HUES64 (cell line): ENCODE measurements around the gene ZNF670.

Source experiments
- H3K27ac ChIP-seq: 2 replicates; pipeline ENCODE4 v1.7.0; 2013; ENCODE audit warnings: low read depth, low read length, inconsistent platforms
- H3K27me3 ChIP-seq: 2 replicates; pipeline ENCODE4 v1.6.1; 2013; ENCODE audit warnings: mild to moderate bottlenecking, low read length; ENCODE audit not compliant: insufficient read depth
- H3K36me3 ChIP-seq: 2 replicates; pipeline ENCODE4 v1.6.1; 2013; ENCODE audit warnings: mild to moderate bottlenecking, low read length; ENCODE audit not compliant: insufficient read depth
- H3K4me1 ChIP-seq: 2 replicates; pipeline ENCODE4 v1.6.1; 2013; ENCODE audit warnings: mild to moderate bottlenecking, low read length, moderate library complexity; ENCODE audit not compliant: insufficient read depth
- H3K4me3 ChIP-seq: 2 replicates; pipeline ENCODE4 v1.5.1; 2013; ENCODE audit warnings: mild to moderate bottlenecking, low read length, moderate library complexity
- H3K9ac ChIP-seq: 2 replicates; pipeline ENCODE4 v1.6.1; 2013; ENCODE audit warnings: mild to moderate bottlenecking, low read depth, low read length
- H3K9me3 ChIP-seq: 2 replicates; pipeline ENCODE4 v1.6.1; 2013; ENCODE audit warnings: low read depth, low read length; ENCODE audit not compliant: insufficient read depth
- WGBS: fragments of 150-250, 120-280 bp; methylation state at CpG from one replicate; pipeline ENCODE4 v1.1.7; 2013; ENCODE audit warnings: missing lambda C conversion rate; 5-methylcytosine and 5-hydroxymethylcytosine counted together

ZNF670 gene

GRCh38 chr1:247114351-247115140 is 35.9 kb upstream of the ZNF670 start:
- Histone ChIP-seq H3K36me3 (no peaks in the 10 kb centered on the region), H3K4me3 (no peak overlapping the region), H3K4me1 (0 out of 2 replicates have a peak, but pooled peaks cover 3% of the 10 kb centered on the region), H3K27ac (no peak overlapping the region), H3K9ac (no peak overlapping the region), H3K27me3 (peaks cover 41% of the 10 kb centered on the region), H3K9me3 (no peaks in the 10 kb centered on the region)
- 86% methylated on average over 11 of the region's 13 CpGs for WGBS

- peaks cover 47% of the 10 kb centered on the region for H3K27me3 ChIP-seq
- no peak overlapping the region for H3K27ac ChIP-seq
- H3K4me1 ChIP-seq: 0 out of 2 replicates have a peak, but pooled peaks cover 3% of the 10 kb centered on the region
- no peak overlapping the region for H3K9ac ChIP-seq
- no peak overlapping the region for H3K4me3 ChIP-seq
- 91% methylated on average over 5 of the region's 5 CpGs for WGBS
- H3K36me3 ChIP-seq: no peaks in the 10 kb centered on the region
- H3K9me3 ChIP-seq: no peaks in the 10 kb centered on the region
Observed at GRCh38 chr1:247113733-247114271, 35.2 kb upstream of the ZNF670 start.

- no peak overlapping the region for H3K9ac ChIP-seq
- H3K4me1 ChIP-seq: 0 out of 2 replicates have a peak, but pooled peaks cover 3% of the 10 kb centered on the region
- H3K4me3 ChIP-seq: no peak overlapping the region
- WGBS: 77% methylated on average over 5 of the region's 5 CpGs
- H3K27ac ChIP-seq: no peak overlapping the region
- H3K36me3 ChIP-seq: no peaks in the 10 kb centered on the region
- H3K9me3 ChIP-seq: no peaks in the 10 kb centered on the region
- H3K27me3 ChIP-seq: peaks cover 47% of the 10 kb centered on the region
Observed at GRCh38 chr1:247113094-247113497, 34.5 kb upstream of the ZNF670 start.

GRCh38 chr1:247112479-247112781 is 33.8 kb upstream of the ZNF670 start:
- H3K9ac ChIP-seq: no peak overlapping the region
- H3K27ac ChIP-seq: no peak overlapping the region
- no peaks in the 10 kb centered on the region for H3K9me3 ChIP-seq
- H3K27me3 ChIP-seq: peaks cover 47% of the 10 kb centered on the region
- H3K4me3 ChIP-seq: peak overlapping the region; percentile 74
- H3K36me3 ChIP-seq: no peaks in the 10 kb centered on the region
- 0 out of 2 replicates have a peak, but pooled peaks cover 3% of the 10 kb centered on the region for H3K4me1 ChIP-seq
- 62% methylated on average over 9 of the region's 9 CpGs for WGBS

GRCh38 chr1:247111700-247112478 is 33.3 kb upstream of the ZNF670 start:
- H3K9ac ChIP-seq: peak overlapping the region; percentile 69
- H3K36me3 ChIP-seq: no peaks in the 10 kb centered on the region
- H3K4me3 ChIP-seq: peak overlapping the region; percentile 74
- H3K9me3 ChIP-seq: no peaks in the 10 kb centered on the region
- peaks cover 47% of the 10 kb centered on the region for H3K27me3 ChIP-seq
- 0 out of 2 replicates have a peak, but pooled peaks cover 3% of the 10 kb centered on the region for H3K4me1 ChIP-seq
- no peak overlapping the region for H3K27ac ChIP-seq
- WGBS: 1% methylated on average over 78 of the region's 78 CpGs

- 1% methylated on average over 62 of the region's 62 CpGs for WGBS
- Histone ChIP-seq H3K9me3 (no peaks in the 10 kb centered on the region), H3K27me3 (peaks cover 47% of the 10 kb centered on the region), H3K27ac (no peak overlapping the region), H3K4me1 (peaks cover 4% of the 10 kb centered on the region; the same call in 1 of the 2 replicates), H3K4me3 (peak overlapping the region; percentile 74), H3K9ac (peak overlapping the region; percentile 69), H3K36me3 (no peaks in the 10 kb centered on the region)
Observed at GRCh38 chr1:247111259-247111699, 32.7 kb upstream of the ZNF670 start.

GRCh38 chr1:247110627-247111258 is 32.1 kb upstream of the ZNF670 start:
- Histone ChIP-seq H3K4me3 (peak overlapping the region; percentile 74), H3K4me1 (peaks cover 9% of the 10 kb centered on the region; the same call in 1 of the 2 replicates), H3K9ac (peak overlapping the region; percentile 69), H3K27me3 (peaks cover 47% of the 10 kb centered on the region), H3K9me3 (no peaks in the 10 kb centered on the region), H3K36me3 (no peaks in the 10 kb centered on the region), H3K27ac (no peak overlapping the region)
- WGBS: 28% methylated on average over 30 of the region's 30 CpGs

GRCh38 chr1:247107694-247108093 is 29.1 kb upstream of the ZNF670 start:
- Histone ChIP-seq H3K9ac (no peak overlapping the region), H3K4me3 (no peak overlapping the region), H3K27ac (no peak overlapping the region), H3K9me3 (no peaks in the 10 kb centered on the region), H3K36me3 (peaks cover 3% of the 10 kb centered on the region; the same call in 1 of the 2 replicates), H3K4me1 (peaks cover 27% of the 10 kb centered on the region), H3K27me3 (peaks cover 37% of the 10 kb centered on the region)
- WGBS: 91% methylated on average over 7 of the region's 7 CpGs

GRCh38 chr1:247105966-247106365 is 27.4 kb upstream of the ZNF670 start:
- H3K36me3 ChIP-seq: peaks cover 19% of the 10 kb centered on the region
- H3K9ac ChIP-seq: no peak overlapping the region
- 95% methylated on average over 15 of the region's 15 CpGs for WGBS
- no peak overlapping the region for H3K27ac ChIP-seq
- H3K4me1 ChIP-seq: peaks cover 27% of the 10 kb centered on the region
- H3K27me3 ChIP-seq: peaks cover 20% of the 10 kb centered on the region
- no peak overlapping the region for H3K4me3 ChIP-seq
- H3K9me3 ChIP-seq: peaks cover 5% of the 10 kb centered on the region; the same call in 1 of the 2 replicates

- WGBS: 88% methylated on average over 13 of the region's 13 CpGs
- peak overlapping the region; percentile 40 for H3K9ac ChIP-seq
- peaks cover 11% of the 10 kb centered on the region; the same call in 1 of the 2 replicates for H3K9me3 ChIP-seq
- H3K4me3 ChIP-seq: peak overlapping the region; percentile 25
- peaks cover 24% of the 10 kb centered on the region for H3K4me1 ChIP-seq
- peaks cover 29% of the 10 kb centered on the region for H3K36me3 ChIP-seq
- H3K27me3 ChIP-seq: peaks cover 10% of the 10 kb centered on the region
- peak overlapping the region; percentile 63; the same call in 1 of the 2 replicates for H3K27ac ChIP-seq
Observed at GRCh38 chr1:247104965-247105364, 26.4 kb upstream of the ZNF670 start.
